ENCODE results near the gene MSH5. TPM values are rescaled to one million over a fixed set of nuclear protein-coding genes. Genes with fewer than 3 reads are reported as not detected.
A peak's percentile ranks its signal among the peaks of the same experiment; 100 is the strongest.

MSH5 gene
- total RNA-seq, 4 donors from 2014 or later = 2.3 to 7.9 (median 6.8) TPM

GRCh38 chr6:31737991-31738979 is 1.5 kb upstream of the MSH5 start:
- no peak for DNase-seq
- intact Hi-C loops (cut with DNase I) = loop anchor here (10.0 kb wide), 1 partner anchor 97 kb away; no protein-coding TSS in a partner anchor

GRCh38 chr6:31740397-31741223 is 805 bp downstream of the MSH5 start:
- no peak for DNase-seq
- WGBS, 2 donors = 19 to 30% methylated on average over 15 to 18 of the region's 29 CpGs

More at GRCh38 chr6:31737991-31738979, 1.5 kb upstream of the MSH5 start:
- Histone ChIP-seq H3K27me3 (no peaks in the 10 kb centered on the region), H3K36me3 (peaks cover 8 to 12% (median 10%) of the 10 kb centered on the region in 3 donors), H3K9me3 (no peaks in the 10 kb centered on the region), H3K4me1 (peaks cover 39 to 60% (median 46%) of the 10 kb centered on the region in 3 donors), H3K27ac (peak overlapping the region; percentile 94 to 99 (median 98)), H3K4me3 (peak overlapping the region in 3 of 4 donors; percentile 4 to 40 (median 23))
- peak in 2 of 4 donors; percentile 34 to 55 for TF ChIP-seq POLR2A (IDR thresholded peaks at IDR 0.05)
- TF ChIP-seq CTCF (IDR thresholded peaks at IDR 0.05) = peak in 4 of 6 experiments; percentile 21 to 38 (median 30)
- WGBS, 2 donors = 6% methylated on average over 6 of the region's 6 CpGs

GRCh38 chr6:31741815-31742214 is 2.0 kb downstream of the MSH5 start:
- H3K4me3 ChIP-seq = no peak overlapping the region
- no peak overlapping the region for H3K27ac ChIP-seq
- TF ChIP-seq CTCF (IDR thresholded peaks at IDR 0.05) = no peak
- no peak for TF ChIP-seq POLR2A (IDR thresholded peaks at IDR 0.05)
- no peaks in the 10 kb centered on the region for H3K9me3 ChIP-seq
- H3K36me3 ChIP-seq = peaks cover 0 to under 1% (median 0%) of the 10 kb centered on the region in 3 donors
- intact Hi-C loops (cut with DNase I) = no loop called here
- no peak for DNase-seq
- H3K4me1 ChIP-seq = peaks cover 23 to 39% (median 32%) of the 10 kb centered on the region in 3 donors
- 67 to 68% methylated on average over 2 of the region's 2 CpGs for WGBS, 2 donors
- H3K27me3 ChIP-seq = no peaks in the 10 kb centered on the region

More at GRCh38 chr6:31740397-31741223, 805 bp downstream of the MSH5 start:
- Histone ChIP-seq H3K27me3 (no peaks in the 10 kb centered on the region), H3K36me3 (no peaks in the 10 kb centered on the region), H3K4me3 (peak overlapping the region; percentile 56 to 81 (median 72)), H3K4me1 (peaks cover 27 to 44% (median 36%) of the 10 kb centered on the region in 3 donors), H3K27ac (peak overlapping the region; percentile 83 to 97 (median 91)), H3K9me3 (no peaks in the 10 kb centered on the region)
- TF ChIP-seq CTCF (IDR thresholded peaks at IDR 0.05) (no peak), POLR2A (IDR thresholded peaks at IDR 0.05) (no peak)
- intact Hi-C loops (cut with DNase I) = no loop called here

GRCh38 chr6:31742894-31743293 is 3.1 kb downstream of the MSH5 start:
- Histone ChIP-seq H3K4me3 (no peak overlapping the region), H3K27me3 (no peaks in the 10 kb centered on the region), H3K36me3 (peaks cover 0 to 11% (median 0%) of the 10 kb centered on the region in 3 donors), H3K9me3 (no peaks in the 10 kb centered on the region), H3K4me1 (peaks cover 14 to 28% (median 23%) of the 10 kb centered on the region in 3 donors), H3K27ac (no peak overlapping the region)
- no peak for DNase-seq
- intact Hi-C loops (cut with DNase I) = no loop called here
- 67 to 69% methylated on average over 3 of the region's 3 CpGs for WGBS, 2 donors
- no peak for TF ChIP-seq CTCF (IDR thresholded peaks at IDR 0.05)
- no peak for TF ChIP-seq POLR2A (IDR thresholded peaks at IDR 0.05)

Data from esophagus squamous epithelium (tissue), 5 donors.